ENCODE data around the gene FCMR.
"Not testable (repeated sequence)": the region's sequence is repeated elsewhere in the genome, so short reads cannot be mapped to it uniquely, and the experiment has no call there.

FCMR gene

GRCh38 chr1:206867716-206868115, 54.0 kb downstream of the FCMR start:
- DNase-seq: no peak

- DNase-seq: no peak
Measured at GRCh38 chr1:206867239-206867638, 54.5 kb downstream of the FCMR start.

- no peak for DNase-seq
Measured at GRCh38 chr1:206866062-206866461, 55.7 kb downstream of the FCMR start.

- DNase-seq: no peak
Measured at GRCh38 chr1:206864939-206865671, 56.6 kb downstream of the FCMR start, which contains the start of gene IL20. IL20 (plus strand) TSS chr1:206865623; CDS start chr1:206865853, 230 bp downstream.

- DNase-seq: no peak
Measured at GRCh38 chr1:206863266-206863665, 58.5 kb downstream of the FCMR start.

GRCh38 chr1:206860165-206860564, 61.6 kb downstream of the FCMR start:
- no peak for DNase-seq

- no peak for DNase-seq
Measured at GRCh38 chr1:206859082-206859521, 62.6 kb downstream of the FCMR start.

GRCh38 chr1:206856674-206857464, 64.9 kb downstream of the FCMR start:
- DNase-seq: no peak

- DNase-seq: no peak
Measured at GRCh38 chr1:206855859-206856258, 65.9 kb downstream of the FCMR start.

- DNase-seq: no peak
Measured at GRCh38 chr1:206854401-206855129, 67.2 kb downstream of the FCMR start.

GRCh38 chr1:206853696-206854095, 68.0 kb downstream of the FCMR start:
- not testable (repeated sequence) for DNase-seq
